ENCODE measurements around the gene SETD3.

SETD3 gene

DNA sequence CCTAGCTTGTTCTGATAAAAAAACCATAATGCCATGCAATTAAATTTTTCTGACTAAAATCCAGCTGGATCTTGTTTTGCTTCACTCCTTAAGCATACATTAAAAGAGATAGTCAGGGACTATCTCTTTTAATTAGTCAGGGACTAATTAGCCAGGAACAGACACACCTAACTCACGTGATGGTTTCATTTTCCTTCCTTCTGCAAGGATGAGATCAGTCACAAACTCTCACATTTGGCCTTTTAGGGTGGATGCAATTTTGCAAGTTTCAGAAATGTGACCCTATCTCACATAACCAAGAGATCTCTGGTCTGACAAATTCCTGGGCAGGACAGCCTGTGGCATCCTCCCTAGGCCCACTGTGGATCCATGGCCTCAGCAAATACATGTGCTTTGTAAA is 62.4 kb downstream of the SETD3 start:
- no peak for DNase-seq

DNA sequence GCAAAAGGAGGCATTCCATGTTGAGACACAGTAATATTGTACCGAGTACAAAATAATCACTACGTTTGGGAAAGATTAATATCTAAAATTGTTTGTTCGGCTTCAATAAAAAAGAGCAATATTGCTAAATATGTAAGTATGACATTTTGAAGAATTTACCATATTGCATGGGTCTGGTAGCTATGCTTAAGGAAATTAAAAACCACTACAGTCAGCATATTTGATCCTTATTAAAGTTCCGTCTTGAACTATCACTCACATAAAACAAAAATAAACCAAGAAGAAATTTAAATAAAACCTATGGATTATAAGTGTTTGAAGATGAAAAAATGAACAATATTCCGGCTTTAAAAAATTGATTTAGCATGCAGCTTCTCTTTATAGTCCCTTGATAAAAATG is 63.8 kb downstream of the SETD3 start:
- DNase-seq, result no peak

DNA sequence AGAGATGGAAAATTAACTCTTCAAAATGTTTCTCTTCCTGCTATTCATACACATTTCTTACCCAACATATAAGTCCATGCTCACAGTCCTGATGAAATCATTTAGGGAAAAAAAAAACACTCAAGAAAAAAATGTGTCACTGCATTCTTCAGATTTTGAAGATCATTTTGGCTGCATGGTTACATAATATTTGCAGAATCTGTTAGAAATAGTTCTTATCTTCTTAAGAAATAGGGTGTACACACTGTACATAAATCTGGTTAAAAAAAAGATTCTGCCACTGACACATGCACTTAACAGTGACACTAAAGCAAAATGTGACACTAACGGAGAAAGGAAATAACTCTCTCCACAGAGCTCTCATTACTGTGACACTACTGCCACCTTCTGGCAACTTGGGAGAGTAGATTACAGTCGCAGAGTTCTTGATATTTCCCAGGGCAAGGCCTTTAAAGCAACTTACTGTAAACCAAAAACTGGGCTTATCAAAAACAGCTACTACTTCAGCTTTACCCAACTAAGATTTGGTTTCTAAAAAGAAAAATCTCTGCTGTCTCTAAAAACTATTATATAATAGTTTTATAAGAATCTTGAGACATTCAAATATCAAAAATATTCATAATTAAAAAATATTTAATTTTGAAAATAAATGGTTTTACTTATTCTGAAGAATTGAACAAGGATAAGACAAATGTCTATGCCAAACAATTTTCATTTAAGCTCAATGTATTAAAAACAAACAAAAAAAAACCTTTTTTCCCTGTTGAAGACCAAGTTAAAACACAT is 65.0 kb downstream of the SETD3 start:
- no peak for DNase-seq

DNA sequence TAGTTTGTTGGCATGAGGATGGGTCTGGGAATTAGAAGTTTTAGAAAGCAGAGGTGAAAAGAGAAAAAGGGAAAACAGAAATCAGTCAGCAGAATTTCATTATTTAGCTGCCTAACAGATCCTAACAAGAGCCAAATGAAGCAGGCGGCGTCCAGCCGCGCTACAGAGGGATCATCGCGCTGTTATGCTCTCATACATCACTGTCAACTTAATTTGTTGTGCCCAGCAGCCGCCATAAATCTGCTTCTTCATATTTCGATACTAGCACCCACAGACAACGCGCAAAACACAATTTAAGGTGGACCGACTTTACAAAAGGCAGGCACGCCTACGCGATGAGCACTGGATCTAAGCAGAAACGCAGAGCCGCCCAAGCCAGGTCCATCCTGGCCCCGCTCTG is 66.7 kb downstream of the SETD3 start:
- no peak for DNase-seq

DNA sequence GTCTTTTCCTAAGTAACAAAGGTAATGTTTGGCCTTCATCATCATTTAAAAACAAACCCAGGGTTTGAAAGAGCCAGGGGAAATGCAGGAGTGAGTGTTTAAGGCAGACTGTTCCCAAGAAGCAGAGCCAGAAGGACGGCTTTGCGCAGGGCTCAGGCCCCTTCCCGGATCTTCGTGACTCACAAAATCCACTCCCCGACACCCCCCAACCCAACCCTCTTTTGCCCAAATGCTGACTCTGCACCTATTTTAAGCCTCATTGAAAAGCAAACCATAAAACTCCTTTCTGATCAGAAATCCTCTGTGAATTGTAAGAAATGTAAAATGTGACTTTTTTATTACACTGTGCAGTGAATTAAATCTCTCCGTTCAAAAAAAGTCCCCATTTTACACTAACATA is 67.5 kb downstream of the SETD3 start:
- DNase-seq, result no peak

DNA sequence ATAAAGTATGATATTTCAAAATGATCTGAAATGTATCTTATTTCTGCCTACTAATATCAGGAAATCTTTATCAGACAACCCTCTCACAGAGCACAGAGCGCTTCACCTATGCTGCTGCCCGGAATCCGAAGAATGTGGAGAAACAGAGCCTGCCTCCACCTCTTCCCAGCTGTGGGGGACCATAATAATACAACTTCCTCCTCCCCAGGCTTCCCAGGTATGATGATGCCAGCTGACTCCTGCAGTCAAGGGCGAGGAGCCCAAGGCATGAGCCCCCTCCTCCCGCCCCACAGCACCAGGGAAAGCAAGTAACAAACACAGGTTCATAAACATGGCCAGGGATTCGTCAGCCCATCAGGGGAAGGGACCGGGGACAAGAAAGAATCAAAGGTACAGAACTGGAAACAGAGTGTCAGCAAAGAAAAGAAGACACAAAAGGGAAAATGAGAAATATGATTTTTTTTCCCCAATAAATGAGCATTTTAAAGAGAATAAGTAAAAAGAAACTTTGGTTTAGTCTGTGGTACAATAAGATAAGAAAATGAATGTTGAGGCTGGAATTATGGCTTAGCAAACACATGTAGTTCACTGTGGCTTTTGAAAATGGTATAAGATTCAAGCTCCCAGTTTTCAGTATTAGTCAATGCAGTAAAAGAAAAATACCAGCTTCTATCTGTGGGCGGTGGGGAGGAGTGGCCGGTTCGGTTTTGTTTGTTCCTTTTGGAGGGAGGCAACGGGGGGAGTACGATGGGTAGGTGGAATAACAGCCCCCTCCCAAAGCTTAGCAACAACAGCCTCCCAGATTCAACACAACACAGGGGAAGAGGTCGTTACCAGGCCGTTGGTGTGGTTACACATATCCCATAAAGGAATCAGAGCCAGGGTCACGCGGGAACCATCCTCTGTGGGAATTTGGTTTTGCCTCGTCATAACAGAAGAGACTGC is 68.3 kb downstream of the SETD3 start:
- no peak for DNase-seq

DNA sequence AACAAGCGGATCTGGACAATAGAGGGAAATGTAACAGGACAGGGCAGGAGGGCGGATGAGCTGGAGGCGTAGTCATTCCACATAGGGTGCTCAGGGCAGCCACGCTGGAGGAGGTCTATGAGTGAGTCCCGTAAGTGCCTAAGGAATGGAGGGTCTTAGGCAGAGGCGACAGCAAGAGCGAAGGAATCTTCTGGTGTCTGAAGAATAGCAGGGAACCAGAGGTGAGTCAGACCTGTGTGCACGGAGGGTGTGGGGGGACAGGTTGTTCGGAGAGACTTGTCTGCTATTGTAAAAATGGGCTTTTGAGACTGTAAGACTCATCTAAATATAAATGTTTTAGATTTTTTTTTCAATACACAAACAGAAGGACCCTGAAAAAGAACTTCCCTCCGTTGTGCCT is 70.6 kb downstream of the SETD3 start:
- no peak for DNase-seq

DNA sequence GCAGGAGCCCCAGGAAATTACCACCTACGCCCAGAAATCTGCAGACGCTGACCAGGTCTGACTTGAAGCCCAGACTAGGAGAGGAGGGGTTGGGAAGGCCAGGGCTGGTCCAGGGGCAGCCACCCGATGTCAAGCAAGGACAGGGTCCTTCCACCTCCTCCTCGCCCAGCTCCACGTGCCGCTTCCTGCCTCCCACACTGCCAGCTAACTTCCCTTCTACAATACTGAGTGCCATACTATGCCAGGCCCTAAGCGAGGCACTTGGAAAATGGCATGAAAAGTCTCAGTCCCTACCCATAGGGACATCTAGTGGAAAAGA is 71.7 kb downstream of the SETD3 start:
- DNase-seq, result no peak

DNA sequence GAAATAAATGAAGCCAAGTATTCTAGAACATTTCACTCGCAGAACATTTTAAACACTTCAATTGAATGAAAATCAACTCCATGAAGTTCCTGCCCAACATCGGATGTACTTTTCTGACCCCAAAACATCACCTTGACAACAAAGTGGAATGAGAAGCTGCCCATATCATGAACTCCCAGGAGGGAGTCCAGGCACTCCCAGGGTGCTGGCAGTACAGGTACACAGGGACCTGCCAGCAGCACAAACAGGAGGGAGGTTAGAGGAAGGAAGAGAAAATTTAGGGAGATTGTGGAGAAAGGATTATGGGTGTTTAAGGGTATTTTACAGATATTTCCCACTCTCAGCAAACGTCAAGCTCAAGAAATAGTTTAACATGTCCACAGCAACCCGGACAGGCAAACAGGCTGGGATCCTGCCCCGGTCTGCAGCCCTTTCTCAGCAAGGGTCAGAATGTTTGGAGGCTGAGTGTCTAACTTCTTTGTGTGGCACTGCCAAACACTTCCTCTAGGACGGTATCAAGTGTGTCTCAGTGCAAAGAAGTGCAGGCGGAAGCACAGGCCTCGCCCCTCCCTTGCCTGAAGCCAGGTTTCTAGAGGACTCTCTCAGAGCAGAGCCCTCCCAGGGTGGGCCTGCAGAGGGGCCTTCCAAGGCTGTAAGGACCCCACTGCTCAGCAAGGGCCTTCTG is 72.2 kb downstream of the SETD3 start:
- DNase-seq, result no peak

DNA sequence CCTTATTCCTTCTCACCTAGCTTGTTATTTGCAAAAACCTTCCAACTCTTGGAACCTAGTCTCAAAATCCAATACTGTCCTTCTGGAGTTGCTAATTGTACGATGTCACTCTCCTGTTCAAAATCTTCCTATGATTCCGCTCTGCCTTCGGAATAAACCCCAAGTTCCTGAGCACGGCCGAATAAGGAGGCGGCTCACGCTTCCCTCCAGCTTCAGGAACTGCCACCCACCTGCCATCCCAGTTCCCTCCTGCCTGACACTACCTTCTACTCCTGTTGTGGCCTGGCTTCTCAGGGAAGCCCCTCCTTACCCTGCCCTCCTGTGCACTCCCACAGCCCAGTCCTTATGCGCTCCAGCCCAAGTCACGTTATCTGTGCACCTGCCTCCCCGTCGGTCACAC is 73.2 kb downstream of the SETD3 start:
- no peak for DNase-seq

DNA sequence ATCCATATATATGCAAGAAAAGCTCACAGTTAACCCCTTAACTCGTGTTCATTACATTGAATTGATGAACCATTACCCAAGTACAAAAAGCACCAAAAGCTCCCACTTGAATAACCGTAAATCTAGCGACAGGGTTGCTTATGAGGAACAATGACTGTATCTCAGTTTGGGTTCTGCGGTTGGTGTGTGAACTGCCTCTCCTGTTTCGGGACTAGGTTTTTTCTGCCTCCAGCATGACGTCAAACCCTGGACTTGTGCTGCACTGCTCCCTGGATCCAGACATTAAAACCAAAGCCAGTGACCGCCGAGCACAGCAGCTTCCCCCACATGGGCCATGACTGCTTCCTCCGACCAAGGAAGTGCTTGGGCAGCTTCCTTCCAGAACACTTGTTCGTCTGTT is 77.7 kb downstream of the SETD3 start:
- DNase-seq, result no peak

DNA sequence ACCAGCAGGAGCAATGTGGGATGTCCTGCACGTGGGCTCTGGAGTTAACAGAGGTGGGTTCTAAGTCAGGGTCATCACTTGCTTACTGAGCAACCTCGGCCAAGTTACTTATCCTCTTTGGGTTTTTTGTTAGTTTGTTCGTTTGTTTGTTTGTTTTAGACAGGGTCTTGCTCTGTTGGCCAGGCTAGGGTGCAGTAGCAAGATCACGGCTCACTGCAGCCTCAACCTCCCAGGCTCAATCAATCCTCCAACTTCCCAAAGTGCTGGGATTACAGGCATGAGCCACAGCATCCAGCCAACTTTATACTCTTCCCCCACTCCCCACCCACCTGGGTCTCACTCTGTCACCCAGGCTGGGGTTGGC is 78.4 kb downstream of the SETD3 start:
- no peak for DNase-seq

DNA sequence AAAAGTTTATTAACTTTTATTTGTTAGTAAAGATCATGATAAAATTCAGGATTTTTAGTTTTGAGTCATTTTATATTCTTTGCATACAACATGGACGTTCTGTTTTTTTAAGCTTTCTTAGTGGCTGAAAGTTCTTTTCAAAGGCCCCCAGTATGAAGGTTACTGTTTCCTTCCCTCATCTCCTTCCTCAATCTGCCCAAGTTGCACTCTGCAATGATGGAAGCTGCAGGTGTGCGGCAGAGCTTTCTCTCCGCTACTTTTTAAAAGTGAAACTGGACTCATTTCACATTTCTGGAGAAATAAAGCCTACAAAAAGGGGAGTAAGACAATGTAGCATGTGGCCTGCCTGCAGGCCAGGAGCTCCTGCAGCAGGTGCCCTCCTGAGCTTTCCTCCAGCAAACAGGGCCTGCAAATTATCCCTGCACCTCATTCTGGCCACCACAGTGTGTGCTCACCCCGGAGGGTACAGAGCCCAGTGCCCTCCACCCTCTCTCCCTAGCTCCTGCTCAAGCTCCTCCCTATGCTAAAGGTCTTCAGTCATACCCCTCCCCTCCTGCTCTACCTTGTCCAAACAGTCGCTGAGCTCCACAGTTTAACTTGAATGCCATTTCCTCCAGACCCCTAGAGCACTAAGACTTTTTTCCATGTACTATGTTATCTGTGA is 78.9 kb downstream of the SETD3 start:
- no peak for DNase-seq

DNA sequence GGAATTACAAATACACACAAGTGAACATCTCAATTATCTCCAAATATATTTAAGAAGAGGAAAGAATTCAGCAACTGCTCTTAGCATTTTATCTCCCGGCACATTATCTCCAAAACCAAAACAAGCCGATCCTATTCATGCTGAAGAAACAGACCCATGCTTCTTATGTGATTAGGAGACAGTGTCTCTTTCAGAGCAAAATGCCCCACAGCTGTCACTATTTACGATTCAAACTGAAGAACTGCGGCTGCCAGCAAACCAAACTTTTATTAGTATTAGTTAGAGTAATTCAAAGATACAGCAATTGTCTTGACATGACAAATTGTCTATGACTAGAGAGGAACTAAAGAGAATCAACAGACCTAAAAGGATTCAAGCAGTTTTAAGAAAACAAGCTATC is 79.4 kb downstream of the SETD3 start:
- no peak for DNase-seq

DNA sequence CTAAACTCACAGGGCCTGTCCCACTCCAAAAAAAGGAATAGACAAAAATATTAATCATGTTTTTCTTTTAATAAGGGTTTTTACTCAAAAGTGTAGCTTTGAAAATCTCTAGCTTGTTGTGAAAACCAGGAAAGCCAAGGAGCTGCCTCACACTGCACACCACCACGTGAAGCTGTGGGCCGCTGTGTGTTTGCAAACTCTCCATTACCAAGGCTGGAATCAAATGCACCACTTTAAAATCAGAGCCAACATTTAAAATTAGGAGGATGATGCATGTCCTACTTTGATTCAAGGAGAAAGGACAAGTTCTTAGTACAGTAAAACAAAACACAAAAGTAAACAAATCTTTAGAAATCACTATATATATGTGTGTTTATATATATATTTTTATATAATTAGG is 83.0 kb downstream of the SETD3 start:
- no peak for DNase-seq

DNA sequence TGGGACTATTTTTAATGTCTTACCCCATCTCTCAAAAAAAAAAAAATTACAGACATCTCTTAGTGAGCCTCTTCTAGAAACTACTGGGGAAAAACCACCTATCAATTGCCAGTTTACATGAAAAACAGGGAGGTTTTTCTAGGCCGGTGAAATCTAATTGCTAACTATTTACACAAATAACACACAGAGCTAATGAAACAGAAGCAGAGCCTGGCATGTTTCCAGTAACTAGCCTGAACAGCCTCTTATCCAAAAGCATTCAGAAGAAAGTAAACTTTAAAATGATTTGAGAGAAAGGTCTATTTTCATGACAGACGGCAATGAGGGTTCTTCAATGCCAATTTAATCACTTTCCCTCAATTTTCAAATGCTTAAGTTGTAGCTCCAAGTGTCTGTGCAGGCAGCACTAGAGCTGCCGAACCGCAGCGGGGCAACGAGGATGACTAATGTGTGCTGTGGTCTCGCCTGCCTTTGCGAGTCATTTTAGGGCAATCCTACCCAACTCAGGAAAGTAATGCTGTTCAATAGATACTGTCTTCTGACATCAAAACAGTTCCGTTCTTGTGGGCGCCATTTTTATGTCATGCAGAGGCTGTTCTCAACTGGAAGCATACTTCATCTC is 84.6 kb downstream of the SETD3 start:
- DNase-seq, result no peak

DNA sequence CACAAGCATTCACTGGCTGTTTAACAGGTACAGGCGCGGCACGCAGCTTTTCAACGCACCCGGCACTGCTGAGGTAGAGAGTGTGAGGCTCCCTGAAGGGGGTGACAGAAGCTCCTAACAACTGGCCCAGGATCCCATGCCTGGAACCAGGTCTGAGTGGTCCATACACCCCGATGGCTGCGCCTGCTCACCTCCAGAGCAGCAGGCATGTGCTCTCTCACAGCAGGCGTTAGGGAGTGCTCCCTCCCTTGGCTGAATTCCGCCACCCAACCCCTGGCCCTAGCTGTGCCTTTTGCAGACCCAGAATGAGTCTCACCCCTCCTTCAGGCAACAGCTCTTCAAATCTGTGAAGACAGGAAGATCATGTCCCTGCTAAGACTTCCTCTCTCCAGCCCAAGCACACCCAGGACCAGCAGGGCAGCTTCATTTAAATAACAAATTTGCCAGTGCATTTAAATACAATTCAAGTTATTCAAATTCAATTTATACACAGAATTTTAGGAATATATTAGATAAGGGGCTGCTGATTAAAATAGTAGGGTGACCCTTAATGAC is 86.0 kb downstream of the SETD3 start:
- no peak for DNase-seq

DNA sequence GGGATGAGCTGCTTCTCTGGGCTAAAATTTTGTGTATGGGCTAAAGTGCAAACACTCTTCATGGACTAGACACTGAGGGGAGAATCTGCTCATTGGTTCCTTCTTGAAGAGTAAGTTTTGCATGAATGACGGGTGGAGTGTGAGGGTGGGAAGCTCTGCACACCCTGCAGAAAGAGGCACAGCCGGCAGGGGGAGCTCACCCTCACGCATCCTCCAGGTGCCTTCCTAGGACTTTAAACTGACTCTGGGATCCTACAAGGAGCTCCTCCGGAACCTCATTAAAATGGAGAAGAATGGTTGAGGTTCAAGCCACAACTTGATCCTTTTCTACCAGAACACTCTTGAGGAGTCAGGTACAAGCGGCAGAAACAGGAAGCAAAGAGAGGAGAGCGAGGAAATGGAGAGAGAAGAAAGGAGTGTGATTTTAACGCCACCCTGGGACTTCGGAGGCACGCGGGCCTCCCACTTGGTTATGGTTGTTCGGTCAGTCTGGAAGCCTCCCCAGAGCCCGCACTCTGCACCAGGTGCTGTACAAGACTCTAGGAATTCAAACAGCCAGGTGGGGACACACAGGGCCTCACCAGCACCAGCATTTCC is 87.5 kb downstream of the SETD3 start:
- no peak for DNase-seq

DNA sequence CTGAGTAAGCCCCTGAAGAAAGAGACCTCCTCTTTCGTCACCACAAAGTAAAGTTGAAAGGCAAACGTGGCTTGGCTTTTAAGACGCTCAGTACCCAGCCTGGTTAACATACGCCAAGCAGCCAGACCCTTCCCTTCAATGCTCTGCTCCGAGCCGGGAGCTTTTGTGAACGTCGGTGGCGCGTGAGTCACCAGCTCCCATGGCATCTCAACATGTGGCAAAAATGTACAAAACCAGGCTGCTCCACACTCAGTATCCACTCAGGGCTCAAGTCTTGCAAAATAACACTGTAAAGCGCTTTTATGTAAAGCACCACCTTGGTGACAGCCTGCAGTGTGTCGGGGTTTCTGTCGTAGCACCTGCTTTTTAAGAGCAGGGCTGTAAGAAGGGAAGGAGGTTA is 89.0 kb downstream of the SETD3 start:
- no peak for DNase-seq

DNA sequence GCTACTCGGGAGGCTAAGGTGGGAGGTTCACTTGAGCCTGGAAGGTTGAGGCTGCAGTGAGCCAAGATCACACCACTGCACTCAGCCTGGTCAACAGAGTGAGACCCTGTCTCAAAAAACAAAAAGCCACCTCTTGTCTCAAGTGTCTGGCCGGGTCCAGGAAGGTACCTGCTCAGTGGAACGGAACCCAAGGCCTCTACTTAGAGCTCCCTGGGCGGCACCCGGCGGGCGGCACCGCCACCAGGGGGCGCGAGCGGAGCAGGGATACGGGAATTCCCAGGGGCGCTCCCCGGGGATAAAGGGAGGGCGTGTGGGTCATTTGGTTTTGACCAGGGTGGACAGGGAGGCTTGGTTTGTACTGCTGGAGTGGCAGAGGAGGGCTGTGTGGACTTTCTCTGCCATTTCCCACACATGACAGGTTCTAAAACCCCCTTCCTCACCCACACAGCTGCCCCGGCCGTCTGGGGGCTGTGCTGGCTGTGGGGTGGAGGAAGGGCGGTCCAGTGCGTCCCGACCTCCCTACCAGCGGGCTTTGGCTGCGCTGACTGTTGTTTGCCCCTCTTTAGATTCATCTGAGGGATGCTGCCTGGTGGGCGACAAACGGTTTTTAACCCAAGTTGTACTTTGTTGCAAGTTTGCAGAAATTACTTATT is 91.4 kb downstream of the SETD3 start:
- no peak for DNase-seq

DNA sequence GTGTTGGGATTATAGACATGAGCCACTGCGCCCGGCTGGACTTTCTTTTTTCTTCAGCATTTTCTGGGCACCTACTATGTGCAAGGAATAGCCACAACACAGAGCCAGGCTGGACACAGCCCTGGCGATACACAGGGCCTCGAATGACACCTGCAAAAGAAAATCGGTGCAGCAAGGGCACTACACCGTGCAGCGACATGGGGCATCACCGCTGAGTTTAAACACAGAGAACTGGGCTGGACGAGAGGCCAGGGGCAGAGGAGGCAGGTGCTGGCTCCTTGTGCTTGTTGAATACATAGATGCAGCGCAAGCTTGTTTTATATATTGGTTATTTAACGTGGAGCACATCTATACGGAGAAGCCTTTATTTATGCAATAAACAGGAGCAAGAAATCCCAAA is 92.4 kb downstream of the SETD3 start:
- DNase-seq, result no peak

DNA sequence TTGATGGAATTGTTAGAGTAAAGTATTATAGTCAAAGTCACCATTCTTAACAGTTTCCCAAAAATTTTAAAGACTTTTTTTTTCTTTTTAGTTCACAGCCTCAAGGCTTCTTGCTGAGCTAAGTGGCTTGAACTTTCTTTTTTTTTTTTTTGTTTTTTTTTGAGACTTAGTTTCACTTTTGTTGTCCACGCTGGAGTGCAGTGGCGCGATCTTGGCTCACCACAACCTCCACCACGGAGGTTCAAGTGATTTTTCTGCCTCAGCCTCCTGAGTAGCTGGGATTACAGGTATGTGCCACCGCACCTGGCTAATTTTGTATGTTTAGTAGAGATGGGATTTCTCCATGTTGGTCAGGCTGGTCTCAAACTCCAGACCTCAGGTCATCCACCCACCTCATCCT is 92.8 kb downstream of the SETD3 start:
- no peak for DNase-seq

All from cortex of kidney (tissue), 1 donor.